Measurements from ENCODE around the gene FHIT. TPM values are rescaled to one million over a fixed set of nuclear protein-coding genes. Genes with fewer than 3 reads are reported as not detected.

FHIT gene
- total RNA-seq, 1 donor from 2014 or later: 0.53 TPM

DNA sequence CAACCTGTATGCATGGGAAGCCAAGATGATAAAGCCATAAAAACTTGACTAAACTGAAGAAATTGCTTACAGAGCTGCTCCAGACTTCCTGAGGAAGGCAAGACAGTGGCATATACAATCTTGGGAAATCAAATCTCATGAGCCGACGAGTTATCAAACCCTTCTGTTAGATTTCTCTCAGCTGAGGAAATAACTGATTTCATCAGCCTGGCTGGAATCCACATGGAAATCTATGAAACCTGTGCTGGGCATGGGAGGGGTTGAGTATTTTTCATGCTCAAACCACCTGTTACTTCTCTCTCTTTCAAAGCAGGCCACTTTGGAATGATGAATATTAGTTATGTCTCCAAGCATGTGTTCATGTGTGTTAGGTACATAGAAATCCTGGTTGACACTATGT is 727.7 kb downstream of the FHIT start:
- no peak for DNase-seq (ENCODE audit: low read depth)

DNA sequence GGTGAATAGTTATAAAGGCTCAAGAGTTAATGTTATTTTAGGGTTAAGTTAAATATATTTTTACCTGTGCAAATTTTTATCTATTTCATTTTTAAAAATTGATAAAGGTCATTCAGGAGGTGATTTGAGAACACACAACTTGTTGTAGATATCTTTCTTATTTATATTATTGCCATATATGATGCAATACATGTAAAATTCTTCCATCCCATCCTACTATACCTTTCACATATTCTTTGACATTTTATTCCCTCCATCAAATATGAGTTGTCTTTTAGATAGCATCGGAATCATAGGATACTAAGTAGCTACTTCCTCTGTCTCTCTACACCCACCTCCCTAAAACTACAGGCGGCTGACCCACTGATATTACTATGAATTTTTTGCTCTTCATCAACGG is 734.1 kb downstream of the FHIT start:
- no peak for DNase-seq (ENCODE audit: low read depth)

DNA sequence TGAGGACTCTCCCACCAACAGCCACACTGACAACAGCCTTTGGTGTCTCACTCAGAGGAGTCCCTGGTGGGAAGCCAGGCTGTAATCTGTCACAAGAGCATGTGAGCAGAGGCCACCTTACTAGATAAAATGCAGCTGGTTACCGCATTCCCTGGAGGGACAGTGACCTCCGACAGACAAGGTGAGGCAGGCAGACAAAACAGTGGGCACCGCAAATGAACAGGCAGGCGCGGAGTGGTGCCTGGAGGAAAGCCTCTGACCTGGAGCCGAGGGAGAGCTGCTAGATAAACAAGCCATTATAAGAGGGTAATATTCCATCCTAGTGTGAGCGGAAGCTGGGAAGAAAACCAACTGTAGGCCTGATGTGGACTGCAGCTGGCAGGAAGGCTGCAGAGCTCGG is 736.4 kb downstream of the FHIT start:
- no peak for DNase-seq (ENCODE audit: low read depth)

DNA sequence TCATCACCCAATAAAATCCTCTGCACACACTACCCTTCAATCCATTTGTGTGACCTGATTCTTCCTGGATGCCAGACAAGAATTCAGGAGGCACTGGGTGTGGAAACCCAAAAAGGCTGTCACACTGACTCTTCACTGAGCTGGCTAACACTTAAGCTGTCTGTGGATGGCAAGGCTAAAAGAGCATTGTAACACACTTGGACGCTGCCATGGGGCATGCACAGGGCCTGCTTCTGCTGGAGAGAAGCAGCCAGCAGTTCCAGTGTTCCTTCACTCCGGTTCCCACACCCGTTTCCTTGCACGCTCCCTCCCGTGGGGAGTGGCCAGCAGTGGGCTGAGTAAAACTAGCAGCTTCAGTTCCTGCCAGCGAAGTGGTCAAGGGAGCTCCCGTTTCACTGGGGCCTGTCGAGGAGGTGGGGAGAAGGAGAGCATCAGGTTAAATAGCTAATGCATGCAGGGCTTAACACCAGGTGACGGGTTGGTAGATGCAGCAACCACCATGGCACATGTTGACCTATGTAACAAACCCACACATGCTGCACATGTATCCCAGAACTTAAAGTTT is 737.1 kb downstream of the FHIT start:
- DNase-seq (ENCODE audit: low read depth): no peak

DNA sequence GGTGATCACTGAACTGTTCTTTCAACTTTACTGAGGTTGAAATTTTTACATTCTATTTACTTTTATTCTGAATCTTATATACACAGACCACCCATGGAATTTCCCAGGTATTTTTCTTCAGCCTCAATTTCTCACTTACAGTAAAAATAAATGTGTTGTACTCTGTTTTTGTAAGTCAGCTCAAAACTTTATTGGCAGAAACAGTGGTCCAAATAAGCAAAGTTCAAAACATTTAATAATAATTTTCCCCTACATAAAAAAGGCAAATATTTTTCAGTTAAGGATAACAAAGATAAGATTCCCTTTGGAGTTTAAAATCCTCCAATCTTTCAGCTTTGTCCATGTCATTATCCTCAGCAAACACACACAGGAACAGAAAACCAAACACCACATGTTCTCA is 738.0 kb downstream of the FHIT start:
- no peak for DNase-seq (ENCODE audit: low read depth)

DNA sequence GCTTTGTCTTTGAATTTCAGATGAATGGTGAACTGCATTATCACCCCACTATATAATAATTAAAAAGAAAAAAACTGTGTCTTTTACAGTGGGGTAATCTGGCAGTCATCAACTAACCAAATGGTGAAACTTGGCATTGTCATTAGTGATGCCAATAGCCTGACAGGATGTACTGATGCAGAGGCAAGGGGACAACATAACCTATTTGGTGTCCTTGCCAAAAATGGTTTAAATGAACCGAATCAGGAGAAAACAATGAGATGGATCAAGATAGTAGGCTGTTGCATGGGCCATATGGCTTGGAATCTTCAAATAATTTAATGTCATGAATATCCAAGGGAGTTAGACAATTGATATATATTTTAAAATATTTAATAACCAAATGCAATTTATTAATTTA is 738.7 kb downstream of the FHIT start:
- DNase-seq (ENCODE audit: low read depth): no peak

DNA sequence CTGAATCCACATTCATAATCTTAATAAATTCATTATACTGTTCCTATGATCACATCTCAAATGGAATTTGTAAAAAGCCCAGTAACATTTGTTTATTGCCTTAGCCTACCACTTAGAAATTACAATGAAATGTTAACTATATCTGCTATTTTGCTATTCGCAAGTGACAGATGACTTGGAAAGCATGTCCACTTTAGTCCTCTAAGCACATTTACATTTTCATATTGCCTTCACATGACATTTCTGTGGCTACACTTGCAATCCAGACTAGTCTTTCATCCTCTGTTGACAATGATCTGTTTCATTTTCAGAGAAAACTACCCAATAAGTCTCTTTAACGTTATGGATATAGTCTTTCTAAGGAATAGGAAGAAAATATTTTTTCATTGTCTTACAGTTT is 741.8 kb downstream of the FHIT start:
- no peak for DNase-seq (ENCODE audit: low read depth)

DNA sequence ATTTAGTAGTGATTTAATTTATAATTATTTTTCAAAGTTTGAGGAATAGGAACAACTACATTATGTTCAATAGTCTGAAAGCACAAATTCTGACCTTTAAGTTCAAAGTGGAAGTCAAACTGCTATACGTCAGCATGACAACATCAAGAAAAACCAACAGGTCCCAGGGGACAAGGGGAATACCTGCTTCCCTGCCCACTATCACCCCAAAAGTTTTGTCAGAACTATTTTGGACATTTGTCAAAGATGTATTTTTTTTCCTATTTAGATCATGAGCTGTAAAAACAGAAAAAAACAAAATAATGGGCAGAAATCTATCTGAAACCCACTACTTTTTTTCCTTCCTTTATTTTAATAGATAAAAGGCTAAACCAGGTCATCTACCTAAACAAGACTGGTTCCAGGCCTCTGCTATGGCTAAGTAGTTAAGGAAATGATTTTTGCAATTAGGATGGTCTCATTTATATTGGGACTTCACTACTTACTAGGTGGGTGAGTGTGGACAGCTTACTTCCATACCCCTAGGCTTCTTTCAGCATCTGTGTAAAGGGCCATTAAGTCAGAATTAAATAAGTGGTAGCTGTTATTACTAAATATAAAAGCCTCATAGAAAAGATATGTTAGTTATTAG is 746.3 kb downstream of the FHIT start:
- DNase-seq (ENCODE audit: low read depth): no peak

DNA sequence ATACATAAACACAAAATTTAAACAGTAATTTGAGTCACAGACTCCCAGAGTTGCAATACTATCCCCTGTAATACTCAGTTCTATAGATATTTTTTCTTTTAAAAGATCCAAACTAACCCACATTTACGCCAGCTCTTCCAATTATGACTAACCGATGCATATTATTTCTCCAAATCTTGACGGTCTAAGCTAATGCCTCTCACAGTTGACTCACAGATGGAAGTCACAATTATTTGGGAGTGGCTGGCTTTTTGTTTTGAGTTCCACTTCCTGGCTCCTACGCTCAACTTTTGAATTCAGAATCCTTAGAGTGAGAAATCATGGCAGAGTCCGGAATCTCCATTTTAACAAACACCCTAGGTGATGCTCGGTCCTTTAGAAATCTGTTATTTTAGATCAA is 749.9 kb downstream of the FHIT start:
- no peak for DNase-seq (ENCODE audit: low read depth)

DNA sequence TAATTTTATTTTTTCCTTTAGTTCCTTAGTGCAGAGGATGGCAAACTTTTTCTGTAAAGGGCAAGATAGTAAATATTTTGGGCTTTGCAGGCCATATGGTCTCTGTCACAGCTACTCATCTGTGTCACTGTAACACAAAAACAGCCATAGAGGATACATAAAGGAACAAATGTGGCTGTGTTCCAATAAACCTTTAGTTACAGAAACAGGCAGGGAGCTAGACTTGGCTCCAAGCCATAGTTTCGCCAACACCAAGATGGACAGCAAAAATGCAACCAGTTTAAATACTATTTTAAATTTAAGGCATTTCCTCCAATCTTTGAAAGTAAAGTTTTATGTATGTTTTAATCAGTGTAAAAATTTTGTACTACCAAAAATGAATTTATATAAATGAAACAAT is 753.4 kb downstream of the FHIT start:
- no peak for DNase-seq (ENCODE audit: low read depth)

DNA sequence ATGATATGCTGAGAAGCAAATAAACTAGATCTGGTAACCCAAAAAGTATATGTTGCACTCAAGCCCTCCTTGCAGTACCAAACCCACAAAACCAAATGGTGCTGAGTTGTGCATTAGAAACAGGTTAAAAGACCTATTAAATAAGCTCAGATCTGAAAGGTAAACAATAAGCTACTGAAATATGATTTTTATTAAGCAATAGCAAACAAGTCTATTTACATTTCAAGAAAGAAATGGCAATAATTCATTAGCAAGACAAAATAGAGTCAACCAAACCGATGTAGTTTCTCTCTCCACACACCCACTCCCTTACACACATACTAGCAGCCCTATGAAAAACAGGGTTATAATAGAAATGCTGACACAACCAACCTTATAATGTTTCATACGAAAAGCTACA is 760.3 kb downstream of the FHIT start:
- no peak for DNase-seq (ENCODE audit: low read depth)

DNA sequence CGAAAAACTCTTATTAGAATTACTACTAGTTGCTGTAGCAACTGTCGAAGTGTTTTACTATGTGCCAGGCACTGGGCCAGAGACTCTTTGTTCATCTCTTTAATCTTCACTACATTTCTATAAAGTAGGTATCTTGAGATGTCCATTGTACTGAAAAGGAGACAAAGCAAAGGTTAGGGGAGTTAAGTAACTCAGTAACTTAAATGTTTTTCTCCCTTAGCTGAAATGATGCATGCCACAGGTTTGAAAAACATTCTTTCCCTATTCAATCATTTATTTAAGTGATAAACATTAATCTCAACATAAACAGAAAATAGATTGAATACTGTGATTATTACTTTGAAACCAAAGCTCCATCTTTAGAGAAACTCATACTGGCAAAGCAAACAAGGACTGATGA is 776.2 kb downstream of the FHIT start:
- DNase-seq (ENCODE audit: low read depth): no peak

DNA sequence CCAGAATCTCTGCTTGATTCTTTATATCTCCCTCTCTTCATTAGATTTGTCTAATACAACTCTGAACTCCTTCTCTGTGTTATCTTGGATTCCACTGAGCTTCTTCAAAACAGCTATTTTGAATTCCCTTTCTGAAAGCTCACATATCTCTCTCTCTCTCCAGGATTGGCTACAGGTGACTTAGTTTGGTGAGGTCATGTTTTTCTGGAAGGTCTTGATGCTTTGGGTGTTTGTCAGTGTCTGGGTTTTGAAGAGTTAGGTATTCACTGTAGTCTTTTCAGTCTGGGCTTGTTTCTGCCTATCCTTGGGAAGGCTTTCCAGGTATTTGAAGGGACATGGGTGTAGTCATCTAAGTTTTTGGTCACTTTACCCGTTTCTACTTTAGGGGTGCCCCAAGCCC is 781.8 kb downstream of the FHIT start:
- no peak for DNase-seq (ENCODE audit: low read depth)

DNA sequence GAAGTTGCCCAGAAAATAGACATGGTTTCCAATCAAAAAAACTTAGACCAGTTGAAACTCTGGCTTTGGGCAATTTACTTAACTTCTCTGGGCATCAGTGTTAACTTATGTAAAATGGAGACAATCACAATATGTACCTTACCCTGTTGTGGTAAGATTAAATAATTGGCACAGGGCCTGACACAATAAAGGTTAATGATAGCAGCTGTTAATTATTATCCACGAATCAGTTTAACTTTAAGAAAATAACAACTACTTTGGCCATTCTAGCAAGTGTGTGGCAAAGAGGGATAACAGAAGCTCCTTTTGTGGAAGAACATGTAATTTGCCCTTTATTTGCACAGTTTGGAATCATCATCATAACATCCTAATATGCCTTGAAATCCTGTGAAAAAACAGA is 787.6 kb downstream of the FHIT start:
- no peak for DNase-seq (ENCODE audit: low read depth)

DNA sequence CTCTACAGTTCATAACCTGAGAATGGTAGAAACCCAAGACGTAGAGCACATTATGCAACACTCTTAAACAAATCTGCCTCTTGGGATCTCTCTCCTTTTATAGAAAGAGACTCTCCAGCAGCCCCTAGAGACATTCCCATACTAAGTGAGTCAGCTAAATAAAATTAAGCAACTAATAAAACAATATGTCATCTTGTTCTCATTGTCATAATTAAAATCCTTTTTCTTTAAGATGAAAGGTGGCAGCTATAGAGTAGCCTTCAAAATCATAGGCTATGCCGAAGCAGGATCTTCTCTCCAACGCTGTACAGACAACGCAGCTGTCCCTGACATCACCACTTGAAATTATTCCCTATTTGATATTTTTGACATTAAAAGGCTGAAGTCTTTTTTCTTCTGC is 790.0 kb downstream of the FHIT start:
- DNase-seq (ENCODE audit: low read depth): no peak

DNA sequence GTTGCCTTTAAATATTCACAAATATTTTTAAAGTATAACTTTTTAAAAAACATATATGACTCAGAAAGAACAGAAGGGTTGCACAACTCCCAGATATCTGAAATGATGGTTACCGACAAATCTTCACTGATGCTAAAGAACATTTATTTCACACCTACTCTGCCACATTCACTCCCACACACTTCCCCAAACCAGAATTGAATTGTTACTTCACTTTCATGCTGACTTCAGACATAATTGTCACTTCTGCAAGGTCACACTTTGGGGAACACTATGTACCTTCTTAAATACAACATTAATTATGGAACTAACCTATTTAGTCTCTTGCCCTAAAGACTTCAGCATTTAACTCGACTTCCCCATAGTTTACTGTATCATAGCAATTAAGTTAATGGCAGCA is 795.1 kb downstream of the FHIT start:
- DNase-seq (ENCODE audit: low read depth): no peak

DNA sequence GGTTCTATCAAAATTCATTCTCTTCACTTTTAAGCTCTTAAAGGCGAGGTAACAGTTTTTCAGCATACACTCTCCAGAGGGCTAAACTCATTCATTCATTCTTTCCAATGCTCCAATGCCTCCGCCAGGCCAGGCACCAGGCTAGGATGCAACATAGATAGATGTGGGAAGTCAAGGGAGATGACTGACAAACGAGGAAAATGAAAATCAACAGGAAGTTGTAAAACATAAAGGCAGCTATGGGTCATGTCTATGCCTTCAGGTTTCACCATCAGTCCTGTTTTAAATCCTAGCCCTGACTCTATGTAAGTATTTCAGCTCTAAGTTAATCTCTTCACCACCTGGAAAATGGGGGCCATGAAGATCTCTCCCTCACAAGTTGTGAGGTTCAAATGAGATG is 797.9 kb downstream of the FHIT start:
- DNase-seq (ENCODE audit: low read depth): no peak

DNA sequence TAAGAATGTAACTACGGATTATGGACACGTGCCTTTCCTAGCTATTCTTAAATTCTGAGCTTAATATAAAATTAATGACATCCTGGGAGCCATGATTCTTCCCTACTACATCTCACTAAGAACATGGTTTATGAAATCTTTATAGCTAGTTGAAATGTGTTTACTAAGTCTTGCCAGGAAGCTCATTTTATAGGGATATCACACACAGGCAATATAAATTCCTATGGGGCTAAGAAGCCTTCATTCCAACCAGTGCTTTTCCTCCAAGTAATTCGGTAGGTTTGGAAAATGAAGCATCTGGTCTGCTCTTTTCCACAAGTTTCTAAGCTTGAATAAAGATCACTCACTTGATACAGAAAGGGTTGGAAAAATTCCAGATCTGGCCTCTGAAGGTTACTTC is 802.6 kb downstream of the FHIT start:
- DNase-seq (ENCODE audit: low read depth): no peak

DNA sequence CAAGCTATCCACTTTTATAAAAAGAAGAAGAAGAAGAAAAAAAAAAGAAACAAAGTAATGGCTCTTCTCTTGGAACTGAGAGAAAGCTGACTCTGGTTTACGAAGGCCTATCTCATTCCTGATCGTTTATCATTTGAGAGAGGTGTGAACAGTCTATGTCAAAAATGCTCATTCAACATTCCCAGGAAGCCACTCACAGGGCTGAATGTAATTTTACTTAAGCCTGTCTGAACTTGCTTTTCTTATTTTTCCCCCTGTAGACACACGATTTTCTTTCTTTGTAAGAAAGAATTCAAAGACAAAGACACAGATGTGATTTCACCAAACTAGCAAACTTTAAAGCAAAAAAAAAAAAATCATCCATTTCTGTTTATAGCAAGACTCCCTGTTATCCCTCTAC is 805.8 kb downstream of the FHIT start:
- no peak for DNase-seq (ENCODE audit: low read depth)

DNA sequence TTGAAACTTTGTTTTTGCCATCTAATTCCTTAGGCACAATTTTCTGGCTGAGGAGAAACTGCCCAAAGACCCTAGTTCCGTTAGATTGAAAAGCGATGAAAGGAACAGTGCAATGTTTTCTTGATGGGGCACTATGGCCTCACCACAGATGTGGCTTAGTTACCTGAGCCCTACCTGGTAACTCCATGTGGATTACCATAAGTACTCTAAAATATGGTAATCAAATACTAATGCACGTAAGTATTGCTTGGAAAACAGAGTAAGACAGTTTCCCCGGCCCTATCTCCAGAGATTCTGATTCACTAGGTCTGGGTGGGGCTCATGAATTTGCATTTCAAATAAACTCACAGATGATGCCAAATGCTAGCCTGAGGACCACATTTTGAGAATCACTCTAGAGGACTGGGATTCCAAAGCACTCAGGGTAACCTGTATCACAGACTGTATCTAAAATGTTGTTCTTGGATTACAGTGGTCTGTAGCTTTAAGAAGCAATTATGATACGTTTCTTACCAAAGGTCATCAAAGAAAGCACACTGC is 806.3 kb downstream of the FHIT start:
- DNase-seq (ENCODE audit: low read depth): no peak

DNA sequence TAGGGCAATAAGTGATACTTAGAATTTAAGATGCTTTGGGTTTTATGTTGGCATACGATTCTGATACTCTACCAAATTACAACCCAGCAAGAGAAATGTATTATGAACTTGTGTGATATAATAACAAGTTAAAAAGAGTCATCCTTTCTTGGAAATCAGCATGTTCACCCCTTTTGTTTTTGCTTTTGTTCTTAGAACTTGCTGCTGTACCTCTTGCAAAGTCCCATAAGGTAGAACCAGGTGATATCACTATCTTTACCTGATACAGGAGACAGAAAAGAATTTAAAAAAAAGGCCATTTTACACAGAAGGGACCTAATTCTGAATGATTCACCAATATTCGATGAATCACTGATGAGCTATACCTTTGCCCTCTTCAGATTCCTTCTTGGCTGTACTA is 810.4 kb downstream of the FHIT start:
- no peak for DNase-seq (ENCODE audit: low read depth)

DNA sequence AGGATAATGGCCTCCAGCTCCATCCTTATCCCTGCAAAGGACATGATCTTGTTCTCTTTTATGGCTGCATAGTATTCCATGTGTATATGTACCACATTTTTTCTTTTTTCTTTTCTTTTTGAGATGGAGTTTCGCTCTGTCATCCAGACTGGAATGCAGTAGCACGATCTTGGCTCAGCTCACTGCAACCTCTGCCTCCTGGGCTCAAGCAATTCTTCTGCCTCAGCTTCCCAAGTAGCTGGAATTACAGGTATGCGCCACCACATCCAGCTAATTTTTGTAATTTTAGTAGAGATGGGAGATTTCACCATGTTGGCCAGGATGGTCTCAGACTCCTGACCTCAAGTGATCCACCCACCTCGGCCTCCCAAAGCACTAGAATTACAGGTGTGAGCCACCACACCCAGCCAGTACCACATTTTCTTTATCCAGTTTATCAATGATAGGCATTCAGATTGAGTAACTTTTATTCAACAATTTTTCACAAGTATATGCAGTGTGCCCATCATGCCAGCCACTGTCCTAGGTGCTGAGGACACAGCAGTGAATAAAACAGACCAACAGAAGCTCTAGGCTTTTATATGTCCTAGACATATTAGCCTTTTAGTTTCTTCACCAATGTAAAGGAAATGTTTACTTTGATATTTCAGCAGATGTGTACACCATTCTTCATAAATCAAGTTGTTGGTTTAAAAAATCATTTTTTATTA is 815.2 kb downstream of the FHIT start:
- no peak for DNase-seq (ENCODE audit: low read depth)

DNA sequence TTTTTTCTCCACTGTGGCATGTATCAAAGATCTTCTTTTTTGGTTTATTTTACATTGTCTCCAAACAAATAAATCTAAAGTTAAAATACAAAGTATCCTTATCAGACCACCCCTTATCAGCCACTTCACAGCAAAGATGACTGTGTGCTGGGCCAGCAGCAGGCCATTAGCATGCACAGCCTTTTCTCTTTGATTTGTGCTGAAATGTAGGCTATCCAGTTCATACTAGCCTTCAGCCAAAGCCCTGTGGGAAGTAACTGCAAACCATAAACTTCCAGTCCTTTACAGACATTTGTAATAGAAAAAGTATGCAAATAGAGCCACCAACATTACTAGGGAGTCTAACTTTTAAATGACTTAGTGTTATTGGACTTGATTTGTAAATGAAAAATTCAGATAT is 816.3 kb downstream of the FHIT start:
- DNase-seq (ENCODE audit: low read depth): no peak

Data from myocyte (in vitro differentiated cells).